WTC11 (cell line): Measurements from ENCODE around the gene IKBIP. TPM values are rescaled to one million over a fixed set of nuclear protein-coding genes. Genes with fewer than 3 reads are reported as not detected.

ENCODE experiments used
- ATAC-seq: fragments of 200-7000 bp; cut with Tn5 transposase; 2 replicates; pipeline ENCODE4 v1.10.0; 2021; ENCODE audit warnings: mild to moderate bottlenecking, moderate library complexity
- CTCF ChIA-PET: fragments of 300-600 bp; sonication (Branson Sonifier 250); formaldehyde crosslinking; loops from one replicate; lab custom pipeline; 2021; ENCODE audit warnings: antibody characterized with exemption; lab: Charles Lee
- POLR2A ChIA-PET: fragments of 350-600 bp; sonication (Branson Sonifier 250); formaldehyde crosslinking; loops from one replicate; lab custom pipeline; 2021; ENCODE audit warnings: antibody characterized with exemption; lab: Charles Lee
- DNase-seq: peaks from one replicate; pipeline ENCODE4 v3.0.0; 2021; ENCODE audit warnings: low spot score
- H3K27ac Mint-ChIP-seq: 2 replicates; pipeline ENCODE4 v1.8.0; 2021; ENCODE audit warnings: mixed read lengths
- H3K27me3 Mint-ChIP-seq: 2 replicates; pipeline ENCODE4 v1.8.0; 2021; ENCODE audit warnings: low read depth, mild to moderate bottlenecking, moderate library complexity, mixed read lengths
- H3K36me3 Mint-ChIP-seq: 2 replicates; pipeline ENCODE4 v1.8.0; 2021; ENCODE audit warnings: mixed read lengths
- H3K4me1 Mint-ChIP-seq: 2 replicates; pipeline ENCODE4 v1.8.0; 2022; ENCODE audit warnings: mixed read lengths
- H3K4me3 Mint-ChIP-seq: 2 replicates; pipeline ENCODE4 v1.8.0; 2021; ENCODE audit warnings: mild to moderate bottlenecking, moderate library complexity, mixed read lengths
- H3K9me3 Mint-ChIP-seq: 2 replicates; pipeline ENCODE4 v1.8.0; 2021; ENCODE audit warnings: mixed read lengths
- AFF4 ChIP-seq: sonication (generic); formaldehyde crosslinking; IDR thresholded peaks from 2 replicates; pipeline ENCODE4 v1.8.1; 2023; ENCODE audit warnings: mild to moderate bottlenecking, missing genetic modification reagents, borderline replicate concordance
- AR ChIP-seq: fragments of 250-450 bp; sonication (Bioruptor Pico); IDR thresholded peaks from 2 replicates; pipeline ENCODE4 v1.9.0; 2021; ENCODE audit warnings: mild to moderate bottlenecking
- ATF2 ChIP-seq: sonication (generic); formaldehyde crosslinking; IDR thresholded peaks from 2 replicates; pipeline ENCODE4 v1.8.1; 2022; ENCODE audit warnings: low read depth, missing genetic modification reagents, borderline replicate concordance
- ATF3 ChIP-seq: sonication (generic); formaldehyde crosslinking; conservative IDR thresholded peaks from 2 replicates; pipeline ENCODE4 v1.8.1; 2022; ENCODE audit warnings: mild to moderate bottlenecking, missing genetic modification reagents
- ATF6 ChIP-seq: sonication (generic); formaldehyde crosslinking; IDR thresholded peaks from 2 replicates; pipeline ENCODE4 v1.8.1; 2023; ENCODE audit warnings: mild to moderate bottlenecking, missing genetic modification reagents
- CDX4 ChIP-seq: fragments of 250-450 bp; sonication (Bioruptor Pico); IDR thresholded peaks from 2 replicates; pipeline ENCODE4 v1.9.0; 2021; ENCODE audit warnings: moderate library complexity, mild to moderate bottlenecking, inconsistent platforms, borderline replicate concordance
- GABPB1 ChIP-seq: sonication (generic); formaldehyde crosslinking; IDR thresholded peaks from 2 replicates; pipeline ENCODE4 v1.8.1; 2023; ENCODE audit warnings: mild to moderate bottlenecking, missing genetic modification reagents
- GRHL2 ChIP-seq: fragments of 250-450 bp; sonication (Bioruptor Pico); IDR thresholded peaks from 2 replicates; pipeline ENCODE4 v1.8.0; 2022; ENCODE audit warnings: mild to moderate bottlenecking, moderate library complexity; ENCODE audit not compliant: insufficient replicate concordance, severe bottlenecking
- GTF2I ChIP-seq: fragments of 250-450 bp; sonication (Bioruptor Pico); conservative IDR thresholded peaks from 2 replicates; pipeline ENCODE4 v1.4.0; 2021; ENCODE audit warnings: mild to moderate bottlenecking
- HMGA2 ChIP-seq: fragments of 250-450 bp; sonication (Bioruptor Pico); IDR thresholded peaks from 2 replicates; pipeline ENCODE4 v1.4.0; 2021; ENCODE audit warnings: mild to moderate bottlenecking, moderate library complexity
- IRF1 ChIP-seq: sonication (generic); formaldehyde crosslinking; IDR thresholded peaks from 2 replicates; pipeline ENCODE4 v1.8.0; 2023; ENCODE audit warnings: missing genetic modification reagents
- MAX ChIP-seq: sonication (generic); formaldehyde crosslinking; IDR thresholded peaks from 2 replicates; pipeline ENCODE4 v1.8.0; 2022; ENCODE audit warnings: mild to moderate bottlenecking, missing genetic modification reagents
- NR1H2 ChIP-seq: sonication (generic); formaldehyde crosslinking; IDR thresholded peaks from 2 replicates; pipeline ENCODE4 v1.9.0; 2021; ENCODE audit warnings: mild to moderate bottlenecking, moderate library complexity, missing genetic modification reagents
- SP1 ChIP-seq: sonication (generic); formaldehyde crosslinking; conservative IDR thresholded peaks from 2 replicates; pipeline ENCODE4 v1.8.1; 2022; ENCODE audit warnings: missing genetic modification reagents
- ZNF263 ChIP-seq: sonication (generic); formaldehyde crosslinking; IDR thresholded peaks from 2 replicates; pipeline ENCODE4 v1.8.1; 2022; ENCODE audit warnings: low read depth, mild to moderate bottlenecking, moderate library complexity, missing genetic modification reagents
- ZNF317 ChIP-seq: sonication (generic); formaldehyde crosslinking; IDR thresholded peaks from 2 replicates; pipeline ENCODE4 v1.8.1; 2023; ENCODE audit warnings: low read depth, mild to moderate bottlenecking, moderate library complexity, missing genetic modification reagents, borderline replicate concordance
- ZNF416 ChIP-seq: fragments of 250-450 bp; sonication (Bioruptor Pico); IDR thresholded peaks from 2 replicates; pipeline ENCODE4 v1.9.0; 2021; ENCODE audit warnings: mild to moderate bottlenecking, inconsistent platforms
- ZNF423 ChIP-seq: fragments of 250-450 bp; sonication (Bioruptor Pico); IDR thresholded peaks from 2 replicates; pipeline ENCODE4 v2.1.2; 2022; ENCODE audit warnings: mild to moderate bottlenecking, moderate library complexity
- ZNF425 ChIP-seq: fragments of 250-450 bp; sonication (Bioruptor Pico); conservative IDR thresholded peaks from 2 replicates; pipeline ENCODE4 v1.9.0; 2021; ENCODE audit warnings: mild to moderate bottlenecking
- ZNF671 ChIP-seq: fragments of 250-450 bp; sonication (Bioruptor Pico); IDR thresholded peaks from 2 replicates; pipeline ENCODE4 v1.8.0; 2021; ENCODE audit warnings: mild to moderate bottlenecking
- total RNA-seq: library from RNA; stranded (reverse); gene quantifications from 3 replicates; pipeline ENCODE4 v1.2.3, GENCODE V29; 2021

IKBIP gene
- total RNA-seq, 1 experiment from 2014 or later: 15.5 TPM

GRCh38 chr12:98582093-98582492 is 62.5 kb downstream of the IKBIP start:
- TF ChIP-seq SP1 (no peak), ZNF317 (CRISPR knock-in tag) (no peak), ATF2 (CRISPR knock-in tag) (no peak), MAX (no peak), HMGA2 (no peak), ZNF671 (CRISPR knock-in tag) (no peak), AFF4 (CRISPR knock-in tag) (no peak), ZNF423 (no peak), CDX4 (CRISPR knock-in tag) (no peak), GABPB1 (CRISPR knock-in tag) (no peak), ATF6 (CRISPR knock-in tag) (no peak), IRF1 (no peak), ATF3 (CRISPR knock-in tag) (no peak), GRHL2 (CRISPR knock-in tag) (no peak), ZNF425 (no peak), ZNF416 (CRISPR knock-in tag) (no peak), AR (no peak), GTF2I (CRISPR knock-in tag) (no peak), NR1H2 (CRISPR knock-in tag) (no peak), ZNF263 (CRISPR knock-in tag) (no peak)
- ATAC-seq (no peak), DNase-seq (no peak)
- ChIA-PET POLR2A (interaction anchor here (0.7 kb wide), 1 partner anchor 11 kb away, joined by 3 read pairs; the partner anchor contains the start of gene SLC25A3), CTCF (interaction anchor here (0.8 to 1.6 kb wide), 2 partner anchors 10 to 15 kb away, joined by 4 to 9 read pairs; no protein-coding TSS in a partner anchor)
- no peak overlapping the region for H3K4me3 Mint-ChIP-seq
- H3K9me3 Mint-ChIP-seq: no peaks in the 10 kb centered on the region
- no peaks in the 10 kb centered on the region for H3K4me1 Mint-ChIP-seq
- no peaks in the 10 kb centered on the region for H3K36me3 Mint-ChIP-seq
- no peaks in the 10 kb centered on the region for H3K27me3 Mint-ChIP-seq
- no peak overlapping the region for H3K27ac Mint-ChIP-seq
